T-cell (primary cell): ENCODE measurements around the gene SP140L. TPM values are rescaled to one million over a fixed set of nuclear protein-coding genes. Genes with fewer than 3 reads are reported as not detected.
"Not testable (repeated sequence)": the region's sequence is repeated elsewhere in the genome, so short reads cannot be mapped to it uniquely, and the experiment has no call there.

Experiments used
- ATAC-seq, 4 experiments: fragments of 200-7000 bp in 3 of 4; fragments of 150-1000 bp in 1 of 4; cut with Tn5 transposase; replicated peaks in 1 of 4; 1 replicate in 3 of 4; 2 replicates in 1 of 4; pipeline ENCODE4 v1.10.0; 2021; ENCODE audit warnings: moderate library complexity in 3 of 4, mild to moderate bottlenecking in 2 of 4, moderate number of reproducible peaks in 1 of 4
- CTCF ChIA-PET, 2 donors: fragments of 300-600 bp; sonication (Branson Sonifier 250); formaldehyde crosslinking; loops; one replicate each; lab custom pipeline; 2022; ENCODE audit warnings: antibody characterized with exemption in 2 of 2; lab: Charles Lee
- POLR2A ChIA-PET, 2 donors: fragments of 300-600 bp; sonication (Branson Sonifier 250); formaldehyde crosslinking; loops; one replicate each; lab custom pipeline; 2022; ENCODE audit warnings: antibody characterized with exemption in 2 of 2; lab: Charles Lee
- DNase-seq, 35 experiments: peaks; one replicate each; pipeline versions ENCODE4 v3.0.0 to v3.0.0-alpha.2; 2013 to 2023
- H3K27ac ChIP-seq: one replicate; pipeline ENCODE4 v1.5.1; 2013; ENCODE audit warnings: low read length
- H3K27me3 ChIP-seq, 2 experiments: replicated peaks in 1 of 2; 1 replicate in 1 of 2; 2 replicates in 1 of 2; pipeline versions ENCODE4 v1.6.1 to v1.7.0; 2013; ENCODE audit warnings: low read length in 1 of 2, mixed read lengths in 1 of 2; ENCODE audit not compliant: control insufficient read depth in 2 of 2, insufficient read depth in 2 of 2; ENCODE audit errors: extremely low read depth in 1 of 2
- H3K36me3 ChIP-seq, 2 donors: 1 replicate in 1 of 2; 2 replicates in 1 of 2; pipeline versions ENCODE4 v1.6.1 to v1.7.0; 2013; ENCODE audit warnings: low read length in 1 of 2; ENCODE audit not compliant: control insufficient read depth in 2 of 2, insufficient read depth in 1 of 2; ENCODE audit errors: extremely low read depth in 1 of 2
- H3K4me1 ChIP-seq, 2 experiments: 1 replicate in 1 of 2; 2 replicates in 1 of 2; pipeline versions ENCODE4 v1.6.1 to v1.7.0; 2013; ENCODE audit warnings: low read length in 2 of 2, mixed read lengths in 1 of 2; ENCODE audit not compliant: insufficient read depth in 2 of 2, control insufficient read depth in 1 of 2; ENCODE audit errors: extremely low read depth in 1 of 2
- H3K4me3 ChIP-seq, 2 donors: 1 replicate in 1 of 2; 2 replicates in 1 of 2; pipeline versions ENCODE4 v1.5.1 to v1.7.0; 2013; ENCODE audit warnings: mild to moderate bottlenecking in 2 of 2, low read length in 1 of 2, moderate library complexity in 1 of 2; ENCODE audit not compliant: control insufficient read depth in 1 of 2; ENCODE audit errors: extremely low read depth in 1 of 2
- H3K9me3 ChIP-seq: 2 replicates; pipeline ENCODE4 v1.7.0; 2013
- H3K27ac Mint-ChIP-seq, 2 donors: one replicate each; pipeline ENCODE4 v1.8.0; 2020 to 2021; ENCODE audit warnings: mild to moderate bottlenecking in 2 of 2, mixed read lengths in 2 of 2
- H3K27me3 Mint-ChIP-seq, 2 donors: one replicate each; pipeline ENCODE4 v1.8.0; 2021 to 2022; ENCODE audit warnings: mixed read lengths in 2 of 2
- H3K36me3 Mint-ChIP-seq: one replicate; pipeline ENCODE4 v1.8.0; 2021; ENCODE audit warnings: mixed read lengths
- H3K4me1 Mint-ChIP-seq, 3 donors: one replicate each; pipeline ENCODE4 v1.8.0; 2020 to 2022; ENCODE audit warnings: mixed read lengths in 3 of 3, mild to moderate bottlenecking in 1 of 3
- H3K4me3 Mint-ChIP-seq, 3 donors: one replicate each; pipeline ENCODE4 v1.8.0; 2020 to 2022; ENCODE audit warnings: mild to moderate bottlenecking in 3 of 3, mixed read lengths in 3 of 3, moderate library complexity in 3 of 3
- H3K9me3 Mint-ChIP-seq, 3 donors: one replicate each; pipeline ENCODE4 v1.8.0; 2020 to 2022; ENCODE audit warnings: mixed read lengths in 3 of 3
- WGBS: methylation state at CpG from one replicate; pipeline ENCODE4 v1.1.5; 2013; ENCODE audit warnings: missing lambda C conversion rate; ENCODE audit not compliant: insufficient coverage; 5-methylcytosine and 5-hydroxymethylcytosine counted together
- total RNA-seq, 35 experiments: library from RNA in 6 of 35; stranded (reverse) in 6 of 35; fragments of 120-200 nt in 1 of 35; gene quantifications; one replicate each; pipeline versions ENCODE4 v1.2.1 to v1.2.4 and lab custom pipeline; 2013 to 2026

Gene SP140L
- total RNA-seq, 5 donors from 2014 or later (not counting 1 experiment from before 2014, with no cell fraction given), result 80.8 to 104 (median 82.0) TPM

DNA sequence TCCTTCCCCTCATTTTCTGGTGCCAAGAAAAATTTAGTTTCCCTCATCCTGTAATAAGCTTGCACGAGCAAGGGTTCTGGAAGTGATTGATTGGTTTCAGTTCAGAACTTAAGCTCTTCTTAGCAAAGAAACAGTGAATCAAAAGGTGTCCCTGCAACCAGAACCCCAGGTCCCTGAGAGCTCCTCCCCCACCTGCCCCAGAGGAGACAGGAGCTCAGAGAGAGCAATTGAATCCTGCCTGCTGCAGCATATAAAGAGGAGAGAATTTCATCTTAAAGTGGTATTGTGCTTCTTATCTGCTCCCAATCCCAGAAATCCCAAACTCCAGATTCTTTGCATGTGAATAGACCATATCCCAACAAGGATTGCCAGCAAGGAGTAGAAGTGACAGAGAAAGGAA, 15.4 kb upstream of the SP140L start:
- peaks cover 0 to 16% of the 10 kb centered on the region in 2 donors for H3K36me3 ChIP-seq
- H3K4me3 ChIP-seq, H3K9me3 Mint-ChIP-seq, H3K4me3 Mint-ChIP-seq, H3K27me3 Mint-ChIP-seq, POLR2A ChIA-PET, CTCF ChIA-PET, DNase-seq, H3K27ac ChIP-seq, H3K9me3 ChIP-seq, H3K4me1 ChIP-seq, H3K27me3 ChIP-seq, ATAC-seq: not testable (repeated sequence)
- H3K27ac Mint-ChIP-seq, result peak overlapping the region in 1 of 2 donors; percentile 36
- peaks cover 72% of the 10 kb centered on the region for H3K36me3 Mint-ChIP-seq
- WGBS, result no CpG with 5 or more reads among the region's 1 CpG
- H3K4me1 Mint-ChIP-seq, result peaks cover 13 to 34% (median 16%) of the 10 kb centered on the region in 3 donors

- peaks cover 67% of the 10 kb centered on the region for H3K36me3 Mint-ChIP-seq
Observed at GRCh38 chr2:230312638-230313037, 14.4 kb upstream of the SP140L start.

DNA sequence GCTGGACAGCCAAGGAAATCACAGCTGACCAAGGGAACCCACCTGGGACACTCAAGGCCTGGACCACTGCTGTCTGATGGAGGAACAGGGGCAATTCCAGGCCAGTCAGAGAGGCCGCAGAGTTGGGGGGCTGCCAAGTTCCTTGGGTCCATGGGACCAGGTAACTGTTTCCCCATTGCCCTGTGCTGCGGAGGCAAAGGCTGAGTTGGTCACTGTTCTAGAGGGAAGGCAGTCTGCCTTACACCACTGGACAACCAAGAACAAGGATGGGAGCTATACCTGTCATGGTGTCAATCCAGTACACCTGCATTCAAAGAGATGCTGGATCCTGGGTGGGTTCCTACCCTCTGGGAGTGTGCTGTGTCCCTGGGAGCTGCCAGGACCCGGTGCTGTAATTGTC, 9.6 kb upstream of the SP140L start:
- ChIA-PET CTCF (interaction anchor here in 1 of 2 donors (0.6 to 1.1 kb wide), 2 partner anchors 126 to 670 kb away, joined by 3 to 4 read pairs; no protein-coding TSS in a partner anchor), POLR2A (interaction anchor here in 1 of 2 donors (1.0 kb wide), 1 partner anchor 99 kb away, joined by 3 read pairs; no protein-coding TSS in a partner anchor)
- peak overlapping the region in 1 of 3 donors; percentile 66 for H3K4me3 Mint-ChIP-seq
- no peaks in the 10 kb centered on the region for H3K27me3 Mint-ChIP-seq
- ATAC-seq (no peak), DNase-seq (no peak)
- H3K4me1 ChIP-seq, result peaks cover 43 to 51% of the 10 kb centered on the region in 2 experiments
- no peaks in the 10 kb centered on the region for H3K9me3 Mint-ChIP-seq
- no peaks in the 10 kb centered on the region for H3K27me3 ChIP-seq
- H3K4me1 Mint-ChIP-seq, result peaks cover 66 to 70% (median 69%) of the 10 kb centered on the region in 3 donors
- peaks cover 0 to 15% of the 10 kb centered on the region in 2 donors for H3K36me3 ChIP-seq
- 100% methylated on average over 2 of the region's 3 CpGs for WGBS
- H3K27ac Mint-ChIP-seq, result peak overlapping the region; percentile 90 to 92
- peak overlapping the region; percentile 76 for H3K27ac ChIP-seq
- H3K9me3 ChIP-seq, result no peaks in the 10 kb centered on the region
- H3K36me3 Mint-ChIP-seq, result peaks cover 35% of the 10 kb centered on the region
- no peak overlapping the region for H3K4me3 ChIP-seq

More at GRCh38 chr2:230312638-230313037, 14.4 kb upstream of the SP140L start:
- CTCF ChIA-PET, result no interaction called here
- H3K4me1 ChIP-seq, result peaks cover 8 to 12% of the 10 kb centered on the region in 2 experiments
- Mint-ChIP-seq H3K27ac (peak overlapping the region in 1 of 2 donors; percentile 28), H3K9me3 (no peaks in the 10 kb centered on the region), H3K4me1 (peaks cover 23 to 44% (median 25%) of the 10 kb centered on the region in 3 donors), H3K27me3 (no peaks in the 10 kb centered on the region), H3K4me3 (no peak overlapping the region)
- ATAC-seq, result no peak
- no peaks in the 10 kb centered on the region for H3K27me3 ChIP-seq
- H3K27ac ChIP-seq, result no peak overlapping the region
- POLR2A ChIA-PET, result no interaction called here
- H3K36me3 ChIP-seq, result peaks cover 0 to 20% of the 10 kb centered on the region in 2 donors
- H3K9me3 ChIP-seq, result no peaks in the 10 kb centered on the region
- DNase-seq, result no peak
- WGBS, result no CpG with 5 or more reads among the region's 2 CpGs
- no peak overlapping the region for H3K4me3 ChIP-seq

- no peaks in the 10 kb centered on the region for H3K27me3 ChIP-seq
- Mint-ChIP-seq H3K4me3 (peak overlapping the region; percentile 60 to 66 (median 65)), H3K36me3 (peaks cover 25% of the 10 kb centered on the region), H3K27me3 (no peaks in the 10 kb centered on the region), H3K4me1 (peaks cover 72 to 76% (median 75%) of the 10 kb centered on the region in 3 donors), H3K27ac (peak overlapping the region; percentile 90 to 92), H3K9me3 (no peaks in the 10 kb centered on the region)
- peaks cover 43 to 59% of the 10 kb centered on the region in 2 experiments for H3K4me1 ChIP-seq
- H3K27ac ChIP-seq, result peak overlapping the region; percentile 76
- peaks cover 0 to 7% of the 10 kb centered on the region in 2 donors for H3K36me3 ChIP-seq
- ATAC-seq (peak; percentile 10 to 22 (median 17)), DNase-seq (peak in 2 of 35 experiments; percentile 29 to 40)
- peak overlapping the region; percentile 13 to 48 for H3K4me3 ChIP-seq
- CTCF ChIA-PET, result interaction anchor here in 1 of 2 donors (1.0 kb wide), 1 partner anchor 99 kb away, joined by 3 read pairs; the partner anchor contains the start of gene SP110
- 36% methylated on average over 6 of the region's 6 CpGs for WGBS
- POLR2A ChIA-PET, result interaction anchor here (0.5 to 0.6 kb wide), 2 partner anchors 11 to 63 kb away, joined by 3 to 4 read pairs; no protein-coding TSS in a partner anchor
- no peaks in the 10 kb centered on the region for H3K9me3 ChIP-seq
Observed at GRCh38 chr2:230318190-230319121, 8.5 kb upstream of the SP140L start.

DNA sequence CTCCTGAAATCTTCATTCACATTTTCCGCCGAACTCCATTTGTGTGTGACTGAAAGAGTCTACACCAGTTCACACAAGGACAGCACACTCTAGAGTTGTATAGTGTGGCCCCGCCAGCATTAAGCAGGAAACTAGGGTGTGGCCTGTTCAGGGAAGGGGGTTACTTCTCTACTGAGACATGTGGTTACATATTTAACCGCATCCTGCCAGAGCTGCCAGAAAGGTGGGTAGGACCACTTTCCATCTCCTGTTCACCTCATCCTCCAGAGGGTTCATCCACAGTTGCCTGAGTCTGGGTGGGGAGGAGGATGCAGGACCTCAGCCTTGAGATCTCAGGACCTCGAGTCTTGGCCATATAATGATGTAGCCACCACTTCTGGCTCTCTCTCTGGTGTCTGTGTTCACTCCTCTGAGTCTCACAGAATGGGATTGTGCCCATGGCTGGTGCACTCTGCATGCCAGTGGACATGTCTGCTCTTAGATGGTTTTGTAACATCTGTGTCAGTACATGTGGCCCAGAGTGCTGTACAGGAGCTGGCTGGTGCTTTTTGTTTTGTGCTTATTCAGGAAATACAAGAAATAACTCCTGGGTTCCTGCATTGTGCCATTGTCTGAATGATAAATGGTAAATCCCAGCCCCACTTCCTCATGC, 7.7 kb upstream of the SP140L start:
- H3K36me3 Mint-ChIP-seq, result peaks cover 17% of the 10 kb centered on the region
- 13% methylated on average over 1 of the region's 5 CpGs for WGBS
- peak; percentile 96 to 97 (median 97) for ATAC-seq

More for the DNA sequence above, 7.7 kb upstream of the SP140L start:
- no peaks in the 10 kb centered on the region for H3K9me3 Mint-ChIP-seq
- no peaks in the 10 kb centered on the region for H3K9me3 ChIP-seq
- H3K27ac Mint-ChIP-seq, result peak overlapping the region; percentile 90 to 92
- peaks cover 76 to 83% (median 76%) of the 10 kb centered on the region in 3 donors for H3K4me1 Mint-ChIP-seq
- peak overlapping the region; percentile 13 to 48 for H3K4me3 ChIP-seq
- H3K36me3 ChIP-seq, result peaks cover 0 to 7% of the 10 kb centered on the region in 2 donors
- H3K27me3 ChIP-seq, result no peaks in the 10 kb centered on the region
- peak; percentile 45 to 89 (median 74) for DNase-seq
- H3K4me1 ChIP-seq, result peaks cover 43 to 59% of the 10 kb centered on the region in 2 experiments
- H3K27ac ChIP-seq, result peak overlapping the region; percentile 76
- CTCF ChIA-PET, result interaction anchor here in 1 of 2 donors (0.6 to 1.0 kb wide), 2 partner anchors 26 to 100 kb away, joined by 3 read pairs; partner anchors contain the start of gene SP110
- H3K27me3 Mint-ChIP-seq, result no peaks in the 10 kb centered on the region
- peak overlapping the region; percentile 60 to 66 (median 65) for H3K4me3 Mint-ChIP-seq
- POLR2A ChIA-PET, result interaction anchor here in 1 of 2 donors (0.5 kb wide), 1 partner anchor 10 kb away, joined by 3 read pairs; no protein-coding TSS in a partner anchor
